Bronchial epithelial cell (primary cell): ENCODE measurements around the gene CDK1. TPM values are rescaled to one million over a fixed set of nuclear protein-coding genes. Genes with fewer than 3 reads are reported as not detected.

Source experiments
- DNase-seq: peaks from one replicate; pipeline ENCODE4 v3.0.0-alpha.2; 2010; ENCODE audit warnings: low read depth
- FAIRE-seq: peaks from 2 replicates; lab custom pipeline; 2011; peaks lifted over from hg19 to GRCh38; lab: Jason Lieb, UNC
- H3K27me3 ChIP-seq: 2 replicates; pipeline ENCODE4 v1.5.1; 2011; ENCODE audit warnings: low read length; ENCODE audit not compliant: control insufficient read depth, insufficient read depth
- H3K36me3 ChIP-seq: 2 replicates; pipeline ENCODE4 v1.5.1; 2011; ENCODE audit warnings: low read length; ENCODE audit not compliant: control insufficient read depth, insufficient read depth
- H3K4me3 ChIP-seq: 2 replicates; pipeline ENCODE4 v1.5.1; 2011; ENCODE audit warnings: mild to moderate bottlenecking, low read depth, low read length, control low read depth
- CTCF ChIP-seq: IDR thresholded peaks from 2 replicates; pipeline ENCODE4 v1.5.1; 2011; ENCODE audit warnings: mild to moderate bottlenecking, moderate library complexity, low read length, control low read depth, inconsistent platforms; ENCODE audit not compliant: insufficient read depth, severe bottlenecking
- total RNA-seq: library from RNA; depleted of rRNA; stranded (reverse); fragments of >200 nt; gene quantifications from 2 replicates; pipeline ENCODE4 v1.2.1, GENCODE V29; 2014

Gene CDK1
- total RNA-seq, 1 donor from 2014 or later = 0.79 TPM

GRCh38 chr10:60760711-60761210, 17.5 kb upstream of the CDK1 start:
- no peak overlapping the region for H3K4me3 ChIP-seq
- no peak for TF ChIP-seq CTCF
- no peaks in the 10 kb centered on the region for H3K27me3 ChIP-seq
- H3K36me3 ChIP-seq = no peaks in the 10 kb centered on the region
- FAIRE-seq (no peak), DNase-seq (peak; percentile 93)

GRCh38 chr10:60762554-60762953, 15.7 kb upstream of the CDK1 start:
- no peaks in the 10 kb centered on the region for H3K27me3 ChIP-seq
- no peaks in the 10 kb centered on the region for H3K36me3 ChIP-seq
- FAIRE-seq = no peak
- no peak for TF ChIP-seq CTCF
- H3K4me3 ChIP-seq = no peak overlapping the region
- no peak for DNase-seq

- H3K36me3 ChIP-seq = no peaks in the 10 kb centered on the region
- H3K4me3 ChIP-seq = no peak overlapping the region
- FAIRE-seq (no peak), DNase-seq (peak; percentile 77)
- TF ChIP-seq CTCF = no peak
- H3K27me3 ChIP-seq = no peaks in the 10 kb centered on the region
Measured at GRCh38 chr10:60767424-60767823, 10.9 kb upstream of the CDK1 start.

GRCh38 chr10:60769406-60769805, 8.9 kb upstream of the CDK1 start:
- Histone ChIP-seq H3K4me3 (no peak overlapping the region), H3K36me3 (no peaks in the 10 kb centered on the region), H3K27me3 (no peaks in the 10 kb centered on the region)
- TF ChIP-seq CTCF = no peak
- DNase-seq = no peak
- no peak for FAIRE-seq

- H3K4me3 ChIP-seq = peak overlapping the region; percentile 32
- no peak for FAIRE-seq
- no peaks in the 10 kb centered on the region for H3K36me3 ChIP-seq
- H3K27me3 ChIP-seq = no peaks in the 10 kb centered on the region
- DNase-seq = no peak
- no peak for TF ChIP-seq CTCF
Measured at GRCh38 chr10:60777696-60778213, 523 bp upstream of the CDK1 start.
